Panc1 (cell line): Measurements from ENCODE around the gene RTF1.

Experiments used
- CTCF ChIP-seq: fragments of 450-650 bp; IDR thresholded peaks from 2 replicates; pipeline ENCODE4 v1.5.1; 2017; ENCODE audit warnings: mild to moderate bottlenecking
- POLR2AphosphoS5 ChIP-seq: IDR thresholded peaks from 2 replicates; pipeline ENCODE4 v1.6.1; 2012; ENCODE audit warnings: mild to moderate bottlenecking, low read depth, low read length, moderate library complexity
- REST ChIP-seq, 2 experiments: IDR thresholded peaks; 2 replicates each; pipeline ENCODE4 v1.6.1; 2011 to 2012; ENCODE audit warnings: low read depth in 2 of 2, control low read depth in 1 of 2, low read length in 1 of 2, mild to moderate bottlenecking in 1 of 2, moderate library complexity in 1 of 2; ENCODE audit not compliant: insufficient read depth in 1 of 2
- SIN3A ChIP-seq: IDR thresholded peaks from 2 replicates; pipeline ENCODE4 v1.6.1; 2012; ENCODE audit warnings: low read depth, mild to moderate bottlenecking, low read length, moderate library complexity, borderline replicate concordance; ENCODE audit not compliant: insufficient read depth
- TCF7L2 ChIP-seq: IDR thresholded peaks from 2 replicates; pipeline ENCODE4 v1.6.1; 2011; ENCODE audit warnings: mild to moderate bottlenecking, low read depth, low read length, inconsistent platforms

- TF ChIP-seq CTCF (no peak), REST (IDR thresholded peaks at IDR 0.05; ENCODE audit: insufficient read depth in 1 of 2, low read depth in 2 of 2, low read length in 1 of 2) (no peak), TCF7L2 (no peak), POLR2AphosphoS5 (no peak), SIN3A (no peak)
These were observed 57.5 kb downstream of the RTF1 start for GRCh38 chr15:41474436-41474835.
